Left lobe of liver (tissue), 2 donors: Measurements from ENCODE around the gene TLK2. TPM values are rescaled to one million over a fixed set of nuclear protein-coding genes. Genes with fewer than 3 reads are reported as not detected.

ENCODE experiments used
- ATAC-seq: fragments of 200-7000 bp; cut with Tn5 transposase; one replicate; pipeline ENCODE4 v1.9.1; 2020; ENCODE audit warnings: mild to moderate bottlenecking, moderate library complexity
- DNase-seq: peaks from one replicate; pipeline ENCODE4 v3.0.0-alpha.2; 2020; ENCODE audit warnings: low spot score
- total RNA-seq: library from RNA; stranded (reverse); gene quantifications from one replicate; pipeline ENCODE4 v1.2.1, GENCODE V29; 2021
- donor health status: DM: no; HTN: no; CAD: no; lungs with moderate emphysema.
- donor health status: DM: no; HTN: yes; CAD: no.

TLK2 gene
- total RNA-seq, 1 donor from 2014 or later = 11.4 TPM

DNA sequence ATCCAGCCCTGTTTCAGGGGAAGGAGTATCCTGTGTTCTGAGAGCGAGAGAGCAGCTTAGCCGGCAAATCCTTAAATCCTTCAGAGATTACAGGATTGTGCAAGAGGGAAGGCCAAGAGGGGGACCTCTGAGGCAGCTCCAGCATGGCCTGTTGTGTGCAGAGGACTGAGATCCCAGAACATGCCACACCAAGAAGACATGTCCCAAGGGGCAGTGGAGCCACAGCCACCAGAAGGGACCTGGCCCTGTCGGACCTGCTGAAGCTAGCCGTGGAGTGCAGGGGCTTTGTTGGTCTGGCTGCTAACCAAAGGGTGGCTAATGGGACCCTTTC lies 147.2 kb downstream of the TLK2 start:
- ATAC-seq (no peak), DNase-seq (no peak)

DNA sequence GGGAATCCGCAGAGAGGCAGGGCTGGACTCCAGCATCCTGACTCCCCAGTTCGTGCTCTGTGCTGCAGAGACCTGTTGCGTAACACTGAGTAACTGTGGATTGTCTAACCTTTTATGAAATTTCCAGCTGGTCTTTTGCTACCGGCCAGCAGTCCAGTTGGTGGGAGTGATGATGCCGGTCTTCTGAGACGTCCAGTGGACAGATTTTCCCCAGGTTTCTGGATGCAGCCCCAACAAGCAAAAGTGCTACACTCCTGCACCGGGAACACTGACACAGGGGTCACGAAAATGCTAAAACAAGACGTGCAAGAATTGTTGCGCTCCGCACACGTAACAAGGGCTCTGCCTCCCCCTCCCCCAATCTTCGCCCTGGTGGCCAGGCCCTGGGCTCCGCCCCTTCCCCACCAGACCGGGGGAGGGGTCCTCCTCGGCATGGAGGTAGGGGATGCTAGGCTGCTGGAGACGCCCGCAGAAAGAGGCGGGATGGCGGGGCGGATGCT lies 148.1 kb downstream of the TLK2 start:
- DNase-seq (no peak), ATAC-seq (peak; percentile 39)

DNA sequence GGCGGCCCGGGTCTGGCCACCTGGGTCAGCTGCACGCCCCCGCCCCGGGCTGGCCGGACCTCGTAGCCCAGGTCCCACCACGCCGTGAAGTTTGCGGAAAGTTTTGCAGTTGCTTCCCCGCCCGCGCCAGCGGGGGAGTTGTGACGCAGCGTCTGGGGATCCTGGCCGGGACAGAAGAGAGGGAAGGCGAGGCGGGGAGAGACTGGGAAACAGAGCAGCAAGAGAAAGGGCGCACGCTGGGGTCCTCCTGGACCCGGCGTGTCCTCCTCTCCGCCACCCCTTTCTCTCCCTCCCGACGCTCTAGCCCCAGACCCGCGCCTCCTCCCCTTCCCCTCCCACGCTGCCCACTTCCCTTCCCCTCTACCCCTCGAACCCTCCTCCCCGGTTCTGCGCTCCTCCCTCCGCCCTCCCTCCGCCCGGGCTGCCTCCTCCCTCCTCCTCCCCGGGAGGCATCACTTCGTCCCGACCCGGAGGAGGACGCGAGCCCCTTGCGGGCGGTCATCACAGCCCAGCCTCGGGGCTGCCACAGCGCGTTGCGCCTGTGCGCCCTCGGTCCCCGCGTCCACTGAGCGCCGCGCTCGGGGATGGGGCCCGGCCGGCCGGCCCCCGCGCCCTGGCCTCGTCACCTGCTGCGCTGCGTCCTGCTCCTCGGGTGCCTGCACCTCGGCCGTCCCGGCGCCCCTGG lies 148.7 kb downstream of the TLK2 start, which contains the start of gene MRC2:
TSS of gene MRC2 (plus strand) at position 452 of the 685 bp plus-strand sequence. CDS start at position 585, 133 bp downstream.
- ATAC-seq = peak; percentile 42
- DNase-seq = no peak

DNA sequence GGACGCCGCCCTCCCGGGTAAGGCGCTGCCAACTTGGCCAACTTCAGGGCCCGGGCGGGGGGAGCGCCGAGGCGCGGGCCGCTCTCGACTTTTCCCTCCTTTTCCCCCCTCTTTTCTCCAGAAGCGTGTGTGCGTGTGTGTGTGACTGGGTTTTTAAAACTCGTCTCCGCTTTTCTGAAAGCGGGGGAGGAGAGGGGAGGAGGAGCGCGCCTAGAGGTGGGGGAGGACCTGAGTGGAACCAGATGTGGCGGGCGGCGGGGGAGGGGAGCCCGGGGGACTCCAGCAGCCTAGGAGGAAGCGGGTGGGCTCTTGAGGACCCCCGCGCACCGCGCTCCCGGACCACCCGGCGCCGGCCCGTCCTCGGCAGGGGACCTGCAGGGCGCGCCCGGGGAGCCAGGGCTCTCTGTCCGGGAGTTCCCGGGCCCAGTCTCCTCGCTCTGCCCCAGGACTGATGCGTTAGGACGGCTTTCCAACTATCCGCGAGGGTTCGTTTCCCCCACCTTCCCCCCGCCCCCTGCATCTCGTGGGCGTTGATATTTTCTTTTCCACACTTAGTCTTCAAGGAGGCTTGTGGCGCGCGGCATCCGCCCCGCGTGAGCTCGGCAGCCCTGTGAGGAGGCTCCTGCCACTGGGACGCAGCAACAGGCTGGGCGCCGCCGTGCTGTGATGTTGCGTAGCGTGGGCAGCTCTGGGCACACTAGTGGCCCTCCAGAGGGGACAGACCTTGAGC lies 149.4 kb downstream of the TLK2 start:
- ATAC-seq = peak; percentile 5
- DNase-seq = no peak

DNA sequence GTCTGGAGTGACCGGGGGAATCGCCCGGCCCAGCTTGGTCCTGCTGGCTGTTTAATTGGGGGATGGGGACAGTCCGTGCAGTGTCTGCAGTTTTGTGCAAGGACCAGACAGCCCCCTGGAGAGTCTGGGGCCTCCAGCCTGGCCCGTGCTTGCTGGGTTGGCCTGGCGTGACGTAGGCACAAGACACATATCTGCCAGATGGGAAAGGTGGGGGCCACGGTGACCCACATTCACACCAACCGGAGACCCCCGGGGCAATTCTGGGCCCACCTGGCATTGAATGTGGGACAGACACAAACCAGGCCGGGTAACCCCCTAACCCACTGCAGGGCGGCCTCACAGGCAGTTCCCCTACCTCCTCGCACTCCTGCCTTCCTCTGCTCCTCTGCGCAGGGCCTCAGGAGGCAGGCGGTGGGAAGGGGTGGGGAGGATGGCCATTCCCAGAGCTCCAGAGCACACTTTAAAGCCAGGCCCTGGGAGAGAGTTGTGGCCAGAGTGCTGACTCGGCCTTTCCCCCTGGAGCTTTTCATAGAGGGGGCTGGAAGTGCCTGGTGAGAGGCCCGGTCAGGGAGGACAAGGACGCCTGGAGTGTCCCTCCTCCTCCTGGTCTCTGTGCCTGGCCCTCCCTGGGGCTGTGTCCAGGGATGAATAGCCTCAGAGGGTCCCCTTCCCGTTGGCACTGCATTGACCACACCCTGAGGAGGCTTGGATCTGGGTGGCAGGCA lies 150.4 kb downstream of the TLK2 start:
- ATAC-seq (no peak), DNase-seq (no peak)

DNA sequence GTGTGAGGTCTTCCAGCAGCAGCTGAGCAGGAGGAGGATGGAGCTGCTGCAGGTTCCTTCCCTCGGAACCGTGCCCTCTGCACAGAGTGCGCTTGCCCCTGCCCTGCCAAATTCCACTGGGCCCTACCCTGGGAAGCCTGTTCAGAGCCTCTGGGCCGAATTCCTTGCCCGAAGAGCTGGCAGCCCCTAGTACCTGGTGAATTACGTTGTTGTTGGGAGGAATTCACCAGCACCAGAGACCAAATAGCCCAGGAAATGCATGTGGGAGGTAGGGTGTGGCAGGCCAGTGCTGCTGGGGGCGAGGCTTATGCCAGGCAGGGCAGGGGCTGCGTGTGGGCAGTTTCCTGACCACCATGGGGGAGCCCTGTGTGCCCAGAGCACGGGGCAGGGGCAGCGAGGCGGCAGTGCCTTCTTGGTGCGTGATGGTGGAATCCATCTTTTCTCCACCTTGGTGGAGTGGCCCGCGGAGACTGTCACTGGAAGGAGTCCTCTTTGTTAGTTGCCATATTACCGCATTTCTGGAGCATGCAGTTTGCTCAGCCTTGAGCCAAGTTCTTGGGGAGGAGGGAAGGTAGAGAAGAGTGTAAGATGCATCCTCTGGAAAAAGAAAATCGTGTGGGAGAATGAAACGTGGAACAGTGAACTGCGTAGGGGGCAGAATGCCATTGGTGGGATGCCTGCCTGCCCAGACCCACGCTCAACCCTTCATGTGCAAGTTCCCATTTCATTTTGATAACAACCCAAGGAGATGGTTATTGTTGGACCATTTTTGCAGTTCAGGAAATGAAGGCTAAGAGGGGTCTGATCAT lies 151.1 kb downstream of the TLK2 start:
- ATAC-seq = no peak
- no peak for DNase-seq

DNA sequence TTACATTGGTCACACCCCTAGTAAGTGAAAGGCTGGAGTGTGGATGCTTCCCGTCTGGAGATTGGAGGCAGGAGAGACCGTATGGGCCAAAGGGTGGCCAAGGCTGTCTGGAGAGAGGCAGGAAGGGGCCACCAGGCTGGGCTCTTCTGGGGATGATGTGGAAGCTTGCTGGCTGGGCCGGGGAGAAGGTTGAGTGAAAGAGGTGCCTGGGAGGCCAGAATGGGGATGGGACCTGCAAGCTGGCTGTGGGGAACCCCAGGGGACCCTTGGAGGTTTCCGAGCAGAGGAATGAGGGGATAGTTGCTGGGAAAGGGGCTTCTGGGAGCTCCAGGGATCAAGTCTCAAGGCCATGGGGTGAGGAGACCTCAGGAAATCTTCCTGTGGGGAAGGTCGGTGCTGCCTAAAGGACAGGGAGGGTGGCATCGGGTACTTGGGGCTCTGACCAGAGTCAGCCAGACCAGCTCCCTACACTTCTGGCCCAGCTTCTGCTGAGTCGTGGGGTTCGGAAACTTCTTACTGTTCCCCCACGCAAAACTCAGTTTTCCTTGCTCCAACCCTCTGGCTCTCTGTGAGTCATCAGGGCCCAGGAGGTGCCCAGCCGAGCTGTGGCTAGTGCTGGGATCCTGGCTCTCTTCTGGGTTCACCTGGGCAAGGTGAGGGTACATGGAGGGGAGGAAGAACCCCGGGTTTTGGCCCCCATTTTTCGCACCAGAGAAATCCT lies 151.9 kb downstream of the TLK2 start:
- DNase-seq (no peak), ATAC-seq (no peak)

DNA sequence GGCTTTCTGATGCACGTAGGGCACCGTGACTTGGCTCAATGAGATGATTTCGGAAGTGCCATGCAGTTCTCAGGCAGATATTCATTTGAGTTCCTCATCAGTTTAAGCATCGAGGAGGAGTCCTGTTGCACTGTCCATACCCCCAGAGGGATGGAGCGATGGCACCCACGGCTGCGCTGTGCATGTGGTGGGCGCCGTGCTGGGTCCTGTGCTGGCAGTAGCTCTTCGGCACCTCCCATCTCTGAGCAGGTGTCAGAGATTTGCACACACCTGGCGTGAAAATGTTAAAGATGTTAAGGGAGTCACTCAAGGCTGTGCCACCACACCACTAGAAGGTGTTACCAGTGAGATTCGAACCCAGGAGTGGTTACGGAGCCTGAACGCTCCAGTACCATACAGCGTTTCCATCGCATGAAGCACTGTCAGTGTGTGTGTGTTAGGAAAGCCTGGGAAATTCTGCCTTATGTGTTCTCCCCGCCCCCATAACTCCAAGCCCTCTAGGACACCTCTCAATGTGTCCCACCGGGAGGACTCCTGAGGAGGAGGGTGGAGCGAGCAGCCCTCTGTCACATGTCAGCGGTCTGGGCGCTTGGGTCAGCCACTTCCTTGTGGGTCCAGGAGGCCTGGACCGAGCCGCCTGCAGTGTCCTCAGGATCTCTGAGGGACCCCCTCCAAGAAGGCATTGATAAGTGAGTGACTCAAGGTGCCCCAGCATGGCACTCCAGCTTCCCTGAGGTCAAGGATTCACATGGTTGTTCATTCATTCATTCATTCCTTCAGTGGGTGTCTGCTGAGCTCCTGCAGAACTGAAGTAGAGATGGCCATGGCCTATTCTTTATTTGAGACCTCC lies 152.7 kb downstream of the TLK2 start:
- ATAC-seq (no peak), DNase-seq (no peak)

DNA sequence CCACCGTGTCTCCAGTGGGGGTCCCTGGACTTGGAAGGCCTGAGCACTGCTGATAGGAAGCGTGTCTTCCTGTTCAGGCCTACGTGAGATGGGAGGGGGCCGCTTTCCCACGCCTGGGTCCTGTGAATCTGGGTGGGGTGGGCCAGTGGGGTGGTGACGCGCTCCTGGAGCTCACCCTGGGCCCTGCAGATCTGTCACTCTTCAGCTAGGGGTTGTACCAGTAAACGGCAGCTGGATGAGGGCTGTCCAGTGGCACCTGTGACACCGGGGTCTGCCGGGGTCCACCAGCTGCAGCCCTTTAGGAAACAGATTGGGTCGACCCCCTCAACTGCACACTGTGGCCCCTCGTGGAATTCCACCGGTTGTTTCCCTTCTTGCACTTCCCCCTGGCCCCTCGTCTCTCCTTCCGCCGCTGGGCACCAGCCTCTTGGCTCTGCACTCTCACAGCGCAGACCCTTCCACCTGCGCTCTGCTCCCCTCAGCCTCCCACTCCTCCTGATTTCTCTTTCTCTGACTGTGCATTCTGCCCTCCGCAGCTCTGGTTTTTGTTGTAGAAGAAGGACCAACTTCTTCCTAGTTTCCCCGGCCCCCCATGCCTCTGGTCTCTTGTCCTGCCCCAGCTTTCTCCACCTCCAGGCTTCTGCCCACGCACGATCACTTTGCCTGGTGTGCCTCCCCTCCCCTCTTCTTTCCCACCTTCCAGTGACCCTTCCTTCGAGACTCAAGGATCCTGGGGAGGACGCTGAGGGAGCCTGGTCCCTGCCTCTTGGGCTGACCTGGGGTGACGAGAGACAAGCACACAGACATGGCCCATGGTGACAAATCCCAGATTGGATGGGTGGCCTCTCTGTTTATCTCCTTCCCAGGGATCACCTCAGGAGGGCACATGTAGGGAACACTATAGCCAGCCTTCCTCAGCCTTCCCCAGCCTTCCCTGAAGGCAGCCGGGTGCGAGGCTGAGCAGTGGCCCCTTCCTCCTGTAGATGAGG lies 153.6 kb downstream of the TLK2 start:
- ATAC-seq (no peak), DNase-seq (no peak)

DNA sequence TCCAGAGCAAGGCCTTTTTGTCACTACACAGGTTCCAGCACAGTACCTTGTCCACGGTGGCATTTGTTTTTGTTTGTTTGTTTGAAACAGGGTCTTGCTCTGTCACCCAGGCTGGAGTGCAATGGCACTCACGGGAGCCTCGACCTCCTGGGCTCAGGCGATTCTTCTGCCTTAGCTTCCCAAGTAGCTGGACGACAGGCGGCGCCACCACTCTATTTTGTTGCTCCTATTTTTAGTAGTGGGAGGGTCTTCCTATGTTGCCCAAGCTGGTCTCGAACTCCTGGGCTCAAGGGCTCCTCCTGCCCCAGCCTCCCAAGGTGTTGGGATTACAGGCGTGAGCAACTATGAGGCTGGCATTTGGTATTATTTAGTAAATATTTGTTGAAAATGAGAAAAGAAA lies 159.2 kb downstream of the TLK2 start:
- DNase-seq = no peak
- ATAC-seq = no peak

DNA sequence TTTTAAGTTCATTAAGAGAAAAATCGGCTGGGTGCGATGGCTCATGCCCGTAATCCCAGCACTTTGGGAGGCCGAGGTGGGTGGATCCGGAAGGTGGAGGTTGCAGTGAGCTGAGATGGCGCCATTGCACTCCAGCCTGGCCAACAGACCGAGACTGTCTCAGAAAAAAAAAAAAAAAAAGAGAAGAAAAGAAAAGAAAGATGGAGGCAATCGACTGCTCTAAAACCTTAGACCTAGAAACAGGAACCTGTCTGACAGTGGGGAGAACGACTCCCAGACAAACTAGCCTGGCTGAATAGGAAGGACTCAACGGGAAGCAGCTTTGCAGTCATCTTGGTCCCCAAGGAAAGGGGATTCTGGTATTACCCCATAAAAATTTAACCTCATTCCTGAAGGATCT lies 162.5 kb downstream of the TLK2 start:
- ATAC-seq = no peak
- DNase-seq = no peak

DNA sequence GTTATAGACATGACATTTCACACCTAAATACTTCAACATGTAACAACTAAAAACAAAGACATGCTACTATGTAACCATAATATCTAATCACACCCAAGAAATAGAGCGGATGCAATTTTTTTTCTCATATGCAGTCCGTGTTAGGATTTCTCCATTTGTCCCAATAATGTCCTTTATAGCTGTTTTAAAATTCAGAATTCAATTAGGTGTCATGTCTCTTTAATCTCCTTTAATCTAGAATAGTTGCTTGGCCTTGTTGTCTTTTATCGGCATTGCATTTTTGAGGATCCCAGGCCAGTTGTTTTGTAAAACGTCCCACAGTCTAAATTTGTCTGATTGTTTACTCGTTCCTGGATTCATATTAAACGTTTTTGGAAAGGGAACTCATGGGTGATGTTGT lies 163.3 kb downstream of the TLK2 start:
- ATAC-seq (no peak), DNase-seq (no peak)

DNA sequence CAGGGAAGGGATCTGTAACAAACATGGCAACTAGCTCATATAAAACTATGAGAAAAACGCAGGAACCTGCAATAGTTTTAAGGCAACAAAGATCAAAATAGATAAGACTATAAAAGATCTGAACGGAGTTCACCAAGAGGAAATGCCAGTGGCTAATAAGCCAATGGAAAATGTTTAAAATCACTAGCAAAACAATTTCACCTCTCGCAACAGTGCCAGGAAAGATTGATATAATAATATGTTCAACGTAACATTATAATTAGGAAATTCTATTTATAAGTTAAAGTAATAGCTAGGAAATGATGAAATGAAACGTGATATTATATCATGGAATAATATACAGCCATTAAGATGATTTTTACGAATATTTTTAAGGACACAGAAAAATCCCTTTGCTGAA lies 164.9 kb downstream of the TLK2 start:
- ATAC-seq (no peak), DNase-seq (no peak)

DNA sequence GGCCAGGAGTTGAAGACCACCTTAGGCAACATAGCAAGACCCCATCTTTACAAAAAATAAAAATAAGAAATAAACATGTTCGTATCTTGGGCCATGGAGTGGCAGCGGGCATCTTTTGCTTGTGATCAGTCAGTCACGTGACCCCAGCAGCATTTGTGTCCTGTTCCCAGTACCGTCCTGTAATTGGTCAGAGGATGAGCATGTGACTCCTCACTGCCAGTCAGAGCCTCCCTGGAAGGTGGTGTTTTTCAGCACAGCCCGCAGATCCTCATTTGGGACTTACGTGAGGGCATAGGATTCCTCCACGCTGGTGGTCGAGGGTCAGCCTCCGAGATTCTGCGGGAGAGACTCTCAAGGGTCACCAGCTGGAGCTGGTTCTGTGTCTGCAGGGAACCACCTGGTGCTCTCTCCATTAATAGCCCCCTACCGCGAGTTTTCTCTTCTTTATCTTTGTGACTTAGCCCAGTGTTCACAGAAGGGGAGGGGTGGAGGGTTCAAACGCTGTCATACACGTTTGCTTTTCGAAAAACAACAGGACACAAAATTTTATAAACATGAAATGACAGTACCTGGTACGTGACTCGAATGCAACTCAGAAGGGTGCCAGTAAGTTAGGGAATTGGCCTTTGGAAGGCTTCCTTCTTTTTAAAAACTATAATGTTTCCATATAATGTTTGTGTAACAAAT lies 166.0 kb downstream of the TLK2 start:
- no peak for ATAC-seq
- DNase-seq = no peak

DNA sequence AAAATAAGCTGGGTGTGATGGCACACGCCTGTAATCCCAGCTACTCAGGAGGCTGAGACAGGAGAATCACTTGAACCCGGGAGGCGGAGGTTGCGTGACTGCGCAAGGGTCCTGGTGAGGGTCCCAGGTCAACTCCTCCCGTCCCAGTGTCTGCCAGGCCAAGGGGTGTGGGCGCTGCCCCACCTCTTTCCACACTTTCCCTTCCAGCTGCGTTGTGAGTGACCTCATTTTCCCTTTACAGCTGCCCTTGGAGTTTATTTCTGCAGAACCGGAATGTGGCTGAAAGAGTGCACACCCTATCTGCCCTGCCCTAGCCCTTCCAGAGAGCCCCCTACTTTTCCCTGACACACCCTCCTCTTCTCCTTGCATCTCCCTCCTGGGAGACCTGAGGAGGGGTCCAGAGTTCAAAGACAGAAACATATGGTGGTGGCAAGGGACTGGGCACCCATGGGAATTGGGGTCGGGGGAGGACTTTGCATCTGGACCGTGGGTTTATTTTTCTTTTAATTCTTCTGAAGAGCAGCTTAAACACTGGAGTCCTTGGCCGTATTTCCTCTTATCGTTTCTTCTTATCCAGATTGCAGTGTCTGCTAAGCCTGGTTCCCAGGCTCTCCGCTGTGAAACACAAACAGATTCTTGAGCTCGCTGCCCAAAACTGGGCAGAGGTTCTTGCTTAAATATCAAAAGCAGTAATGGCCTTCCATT lies 169.8 kb downstream of the TLK2 start:
- DNase-seq (no peak), ATAC-seq (no peak)

DNA sequence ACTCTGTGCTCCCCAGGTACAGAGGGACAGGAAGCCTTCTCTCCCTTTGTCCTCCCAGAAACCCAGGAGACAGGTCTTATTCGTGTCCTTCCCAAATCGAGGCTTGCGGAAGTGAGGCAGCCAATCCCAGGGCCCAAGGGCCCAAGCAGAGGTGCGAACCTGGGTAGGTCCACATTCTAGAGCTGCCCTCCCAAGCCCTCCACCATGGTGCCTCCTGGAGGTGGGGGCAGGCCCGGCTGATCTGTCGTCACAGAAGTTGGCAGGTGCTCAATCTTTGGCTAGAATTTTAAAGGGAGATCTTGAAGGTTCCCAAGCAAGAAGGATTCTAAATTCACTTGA lies 170.3 kb downstream of the TLK2 start:
- ATAC-seq (no peak), DNase-seq (no peak)

DNA sequence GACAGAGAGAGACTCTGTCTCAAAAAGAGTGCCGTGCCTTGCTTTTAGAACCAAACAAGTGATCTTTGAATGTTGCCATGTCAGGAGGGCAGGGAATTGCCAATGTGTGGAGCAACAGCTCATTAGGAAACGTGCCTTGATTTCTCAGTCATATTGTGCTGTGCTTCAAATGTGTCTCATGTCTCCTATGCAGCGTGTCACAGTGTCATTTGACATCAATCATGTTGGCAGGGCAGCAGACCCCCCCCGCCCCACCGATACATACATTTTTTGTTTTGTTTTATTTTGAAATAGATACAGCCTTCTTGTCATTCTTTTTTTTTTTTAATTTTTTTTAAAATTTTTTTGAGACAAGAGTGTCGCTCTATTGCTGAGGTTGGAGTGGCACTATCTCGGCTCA lies 170.9 kb downstream of the TLK2 start:
- no peak for DNase-seq
- no peak for ATAC-seq
